Left lung (tissue), 10 donors: ENCODE measurements around the gene RAD9A. TPM values are rescaled to one million over a fixed set of nuclear protein-coding genes. Genes with fewer than 3 reads are reported as not detected.

Experiments
- ATAC-seq: fragments of 200-7000 bp; cut with Tn5 transposase; one replicate; pipeline ENCODE4 v1.9.1; 2020; ENCODE audit warnings: moderate library complexity
- DNase-seq, 4 donors: peaks; one replicate each; pipeline ENCODE4 v3.0.0-alpha.2; 2013 to 2020
- H3K27ac ChIP-seq, 2 donors: fragments of 200-600 bp; sonication (generic) in 1 of 2; one replicate each; pipeline versions ENCODE4 v1.5.0 to v1.8.0; 2020 to 2021
- H3K27me3 ChIP-seq, 2 donors: fragments of 200-600 bp; sonication (generic) in 1 of 2; one replicate each; pipeline versions ENCODE4 v1.5.0 to v1.8.0; 2020 to 2021
- H3K36me3 ChIP-seq, 2 donors: fragments of 200-600 bp; sonication (generic) in 1 of 2; one replicate each; pipeline versions ENCODE4 v1.5.0 to v1.8.0; 2020 to 2021
- H3K4me1 ChIP-seq, 2 donors: fragments of 200-600 bp; one replicate each; pipeline ENCODE4 v1.8.0; 2021
- H3K4me3 ChIP-seq, 2 donors: fragments of 200-600 bp; sonication (generic) in 1 of 2; one replicate each; pipeline versions ENCODE4 v1.5.0 to v1.8.0; 2020 to 2021; ENCODE audit warnings: mild to moderate bottlenecking in 1 of 2
- H3K9me3 ChIP-seq, 2 donors: fragments of 200-600 bp; sonication (generic) in 1 of 2; one replicate each; pipeline versions ENCODE4 v1.5.0 to v1.8.0; 2020 to 2021
- intact Hi-C, 2 donors: fragments of 100-400 bp; cut with DNase I; formaldehyde crosslinking; loops; one replicate each; pipeline versions ENCODE4 v1.11.2 to v1.14.2; 2022
- polyA plus RNA-seq, 6 donors: library from polyadenylated mRNA; unstranded; fragments of 120-200 nt; gene quantifications; one replicate each; pipeline ENCODE4 v1.2.1, GENCODE V29; 2013; ENCODE audit not compliant: insufficient read length in 6 of 6
- total RNA-seq, 2 donors: library from RNA; stranded (reverse); fragmentation: NEBNext Ultra II Directional; extraction: Animal tissue kit (Norgen Biotek cat#: 25700); gene quantifications; one replicate each; pipeline ENCODE4 v1.2.1, GENCODE V29; 2021
- TF ChIP-seq, protein P1 (sequence below), 2 donors: fragments of 200-600 bp; sonication (generic) in 1 of 2; IDR thresholded peaks; one replicate each; pipeline versions ENCODE4 v1.5.0 to v1.8.0; 2021; ENCODE audit warnings: antibody characterized with exemption in 2 of 2
- donor health status: DM: no; HTN: yes; CAD: no.
- donor health status: DM: no; HTN: no; CAD: no.

RAD9A gene
- total and polyA plus RNA-seq, 8 donors, result 18.4 to 31.3 (median 23.7) TPM

- H3K36me3 ChIP-seq, result no peaks in the 10 kb centered on the region
- TF ChIP-seq, protein P1, sequence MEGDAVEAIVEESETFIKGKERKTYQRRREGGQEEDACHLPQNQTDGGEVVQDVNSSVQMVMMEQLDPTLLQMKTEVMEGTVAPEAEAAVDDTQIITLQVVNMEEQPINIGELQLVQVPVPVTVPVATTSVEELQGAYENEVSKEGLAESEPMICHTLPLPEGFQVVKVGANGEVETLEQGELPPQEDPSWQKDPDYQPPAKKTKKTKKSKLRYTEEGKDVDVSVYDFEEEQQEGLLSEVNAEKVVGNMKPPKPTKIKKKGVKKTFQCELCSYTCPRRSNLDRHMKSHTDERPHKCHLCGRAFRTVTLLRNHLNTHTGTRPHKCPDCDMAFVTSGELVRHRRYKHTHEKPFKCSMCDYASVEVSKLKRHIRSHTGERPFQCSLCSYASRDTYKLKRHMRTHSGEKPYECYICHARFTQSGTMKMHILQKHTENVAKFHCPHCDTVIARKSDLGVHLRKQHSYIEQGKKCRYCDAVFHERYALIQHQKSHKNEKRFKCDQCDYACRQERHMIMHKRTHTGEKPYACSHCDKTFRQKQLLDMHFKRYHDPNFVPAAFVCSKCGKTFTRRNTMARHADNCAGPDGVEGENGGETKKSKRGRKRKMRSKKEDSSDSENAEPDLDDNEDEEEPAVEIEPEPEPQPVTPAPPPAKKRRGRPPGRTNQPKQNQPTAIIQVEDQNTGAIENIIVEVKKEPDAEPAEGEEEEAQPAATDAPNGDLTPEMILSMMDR (IDR thresholded peaks at IDR 0.05), result no peak
- no peak overlapping the region for H3K4me3 ChIP-seq
- no peak for ATAC-seq
- H3K4me1 ChIP-seq, result peaks cover 5 to 55% of the 10 kb centered on the region in 2 donors
- no peak for DNase-seq
- no peak overlapping the region for H3K27ac ChIP-seq
- intact Hi-C loops, result no loop called here
- H3K27me3 ChIP-seq, result peaks cover 0 to 43% of the 10 kb centered on the region in 2 donors
- no peaks in the 10 kb centered on the region for H3K9me3 ChIP-seq
Measured at GRCh38 chr11:67410984-67411784, 19.4 kb downstream of the RAD9A start.

- TF ChIP-seq, protein P1 (IDR thresholded peaks at IDR 0.05), result no peak
- H3K36me3 ChIP-seq, result no peaks in the 10 kb centered on the region
- peaks cover 8 to 56% of the 10 kb centered on the region in 2 donors for H3K4me1 ChIP-seq
- no peak for DNase-seq
- H3K27ac ChIP-seq, result no peak overlapping the region
- H3K9me3 ChIP-seq, result no peaks in the 10 kb centered on the region
- H3K4me3 ChIP-seq, result no peak overlapping the region
- ATAC-seq, result no peak
- peaks cover 0 to 46% of the 10 kb centered on the region in 2 donors for H3K27me3 ChIP-seq
- intact Hi-C loops, result no loop called here
Measured at GRCh38 chr11:67411785-67412152, 20.0 kb downstream of the RAD9A start.

DNA sequence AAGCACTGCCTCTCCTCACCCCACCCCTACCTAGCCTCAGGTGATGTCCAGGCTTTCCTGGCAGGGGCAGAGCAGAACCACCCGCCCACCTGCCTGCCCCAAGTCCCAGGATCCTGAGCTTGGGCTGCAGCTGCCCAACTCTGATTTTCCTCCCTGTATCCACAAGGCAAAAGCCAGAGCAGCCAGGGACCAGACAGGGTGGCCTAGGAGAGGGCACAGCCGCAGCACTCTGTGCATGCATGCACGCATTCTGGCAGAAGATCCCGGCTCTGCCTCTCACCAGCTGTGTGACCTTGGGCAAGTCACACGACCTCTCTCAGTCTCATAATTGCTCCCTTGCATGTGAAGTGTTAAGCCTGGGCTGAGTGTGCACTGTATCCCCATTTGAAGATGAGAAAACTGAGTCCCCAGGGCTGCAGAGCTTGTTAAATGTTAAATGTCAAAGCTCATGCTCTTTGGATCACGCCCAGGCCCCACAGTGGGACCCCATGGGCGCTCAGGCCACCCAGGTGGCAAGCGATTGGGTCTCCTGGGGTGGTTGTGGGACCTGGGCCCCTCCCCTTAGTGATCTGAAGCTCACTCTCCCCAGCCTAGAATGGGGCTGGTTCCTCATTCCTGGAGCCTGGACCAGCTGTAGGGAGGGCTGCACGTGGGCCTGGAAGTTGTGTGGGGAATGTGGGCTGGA is 20.9 kb downstream of the RAD9A start:
- H3K9me3 ChIP-seq, result no peaks in the 10 kb centered on the region
- peaks cover 12 to 54% of the 10 kb centered on the region in 2 donors for H3K4me1 ChIP-seq
- H3K27ac ChIP-seq, result no peak overlapping the region
- no peak for DNase-seq
- no peak overlapping the region for H3K4me3 ChIP-seq
- peaks cover 0 to 46% of the 10 kb centered on the region in 2 donors for H3K27me3 ChIP-seq
- H3K36me3 ChIP-seq, result no peaks in the 10 kb centered on the region
- ATAC-seq, result no peak
- TF ChIP-seq, protein P1 (IDR thresholded peaks at IDR 0.05), result no peak
- intact Hi-C loops, result no loop called here

GRCh38 chr11:67413266-67413849 is 21.6 kb downstream of the RAD9A start:
- ATAC-seq (no peak), DNase-seq (no peak)
- intact Hi-C loops, result no loop called here
- H3K27ac ChIP-seq, result no peak overlapping the region
- no peak overlapping the region for H3K4me3 ChIP-seq
- H3K9me3 ChIP-seq, result no peaks in the 10 kb centered on the region
- H3K4me1 ChIP-seq, result peaks cover 12 to 48% of the 10 kb centered on the region in 2 donors
- TF ChIP-seq, protein P1 (IDR thresholded peaks at IDR 0.05), result no peak
- no peaks in the 10 kb centered on the region for H3K36me3 ChIP-seq
- peaks cover 0 to 50% of the 10 kb centered on the region in 2 donors for H3K27me3 ChIP-seq
